ENCODE data around the gene ARMH4. TPM values are rescaled to one million over a fixed set of nuclear protein-coding genes. Genes with fewer than 3 reads are reported as not detected.

ARMH4 gene
- total RNA-seq: 3.8 and 6.4 TPM in 2 replicates

GRCh38 chr14:58152014-58152857, at the start of gene ARMH4:
ARMH4 (minus strand) TSS chr14:58152213; CDS start chr14:58139358, 12,855 bp downstream.

GRCh38 chr14:58199726-58200479, 47.9 kb upstream of the ARMH4 start, which contains the start of gene ACTR10:
ACTR10 (plus strand) TSS chr14:58200149; CDS start chr14:58200218, 69 bp downstream.

Other genes starting within 250 kb of the ARMH4 start
- 51.7 and 55.4 TPM in 2 replicates for gene ACTR10, start 47.9 kb upstream of the ARMH4 start, total RNA-seq
- gene PSMA3, start 92.6 kb upstream of the ARMH4 start, total RNA-seq: 71.7 and 79.8 TPM in 2 replicates
- gene ARID4A, start 146.3 kb upstream of the ARMH4 start, total RNA-seq: 9.2 and 11.2 TPM in 2 replicates
- not detected in 2 replicates for gene TOMM20L, start 243.7 kb upstream of the ARMH4 start, total RNA-seq

All from aortic smooth muscle cell (primary cell).